Astrocyte (in vitro differentiated cells and primary cell): Measurements from ENCODE around the gene RCVRN. TPM values are rescaled to one million over a fixed set of nuclear protein-coding genes. Genes with fewer than 3 reads are reported as not detected.

Source experiments
- DNase-seq: peaks from one replicate; pipeline ENCODE4 v3.0.0-alpha.2; 2010; ENCODE audit warnings: low read depth
- FAIRE-seq: peaks from 2 replicates; lab custom pipeline; 2011; peaks lifted over from hg19 to GRCh38; lab: Jason Lieb, UNC
- H2AFZ ChIP-seq: 2 replicates; pipeline ENCODE4 v1.6.0; 2012; ENCODE audit warnings: low read depth, low read length, inconsistent platforms
- H3K27ac ChIP-seq: 2 replicates; pipeline ENCODE4 v1.5.1; 2011; ENCODE audit warnings: low read depth, low read length, inconsistent platforms
- H3K27me3 ChIP-seq: 2 replicates; pipeline ENCODE4 v1.6.0; 2011; ENCODE audit warnings: low read length, inconsistent platforms; ENCODE audit not compliant: insufficient read depth
- H3K36me3 ChIP-seq: 2 replicates; pipeline ENCODE4 v1.5.1; 2011; ENCODE audit warnings: low read length, inconsistent platforms; ENCODE audit not compliant: insufficient read depth
- H3K4me1 ChIP-seq: 2 replicates; pipeline ENCODE4 v1.5.1; 2011; ENCODE audit warnings: low read length, inconsistent platforms; ENCODE audit not compliant: insufficient read depth
- H3K4me2 ChIP-seq: 2 replicates; pipeline ENCODE4 v1.6.0; 2012; ENCODE audit warnings: low read length, inconsistent platforms
- H3K4me3 ChIP-seq: 2 replicates; pipeline ENCODE4 v1.5.1; 2011; ENCODE audit warnings: low read depth, mild to moderate bottlenecking, low read length, inconsistent platforms; ENCODE audit not compliant: insufficient read depth
- H3K79me2 ChIP-seq: 2 replicates; pipeline ENCODE4 v1.6.0; 2012; ENCODE audit warnings: mild to moderate bottlenecking, low read length, inconsistent platforms; ENCODE audit not compliant: insufficient read depth
- H3K9ac ChIP-seq: 2 replicates; pipeline ENCODE4 v1.6.0; 2012; ENCODE audit warnings: mild to moderate bottlenecking, low read length, inconsistent platforms
- H3K9me3 ChIP-seq: 2 replicates; pipeline ENCODE4 v1.5.1; 2012; ENCODE audit warnings: low read depth, mild to moderate bottlenecking, low read length, inconsistent platforms; ENCODE audit not compliant: insufficient read depth
- H4K20me1 ChIP-seq: 2 replicates; pipeline ENCODE4 v1.6.0; 2012; ENCODE audit warnings: low read length, inconsistent platforms; ENCODE audit not compliant: insufficient read depth
- H3K27ac Mint-ChIP-seq: one replicate; pipeline ENCODE4 v1.8.0; 2021; ENCODE audit warnings: mild to moderate bottlenecking, mixed read lengths; ENCODE audit not compliant: unreplicated experiment
- H3K27me3 Mint-ChIP-seq: one replicate; pipeline ENCODE4 v1.8.0; 2021; ENCODE audit warnings: low read depth, mixed read lengths; ENCODE audit not compliant: unreplicated experiment
- H3K36me3 Mint-ChIP-seq: one replicate; pipeline ENCODE4 v1.8.0; 2021; ENCODE audit warnings: low read depth, mixed read lengths; ENCODE audit not compliant: unreplicated experiment
- H3K4me1 Mint-ChIP-seq: one replicate; pipeline ENCODE4 v1.8.0; 2021; ENCODE audit warnings: low read depth, mixed read lengths; ENCODE audit not compliant: unreplicated experiment
- H3K4me3 Mint-ChIP-seq: one replicate; pipeline ENCODE4 v1.8.0; 2021; ENCODE audit warnings: mild to moderate bottlenecking, moderate library complexity, mixed read lengths; ENCODE audit not compliant: unreplicated experiment
- H3K9me3 Mint-ChIP-seq: one replicate; pipeline ENCODE4 v1.8.0; 2021; ENCODE audit warnings: mild to moderate bottlenecking, mixed read lengths; ENCODE audit not compliant: unreplicated experiment
- CTCF ChIP-seq: IDR thresholded peaks from 2 replicates; pipeline ENCODE4 v1.5.1; 2011; ENCODE audit warnings: low read depth, mild to moderate bottlenecking, inconsistent platforms, low read length, moderate library complexity; ENCODE audit not compliant: insufficient read depth
- EZH2 ChIP-seq: IDR thresholded peaks from 2 replicates; pipeline ENCODE4 v1.6.1; 2012; ENCODE audit warnings: mild to moderate bottlenecking, low read length, inconsistent platforms; ENCODE audit not compliant: insufficient read depth
- total RNA-seq: library from RNA; stranded (reverse); gene quantifications from 2 replicates; pipeline ENCODE4 v1.2.1, GENCODE V29; 2021

Gene RCVRN
- total RNA-seq, 1 donor from 2014 or later = not detected

GRCh38 chr17:9899280-9900043 is 5.6 kb downstream of the RCVRN start:
- H3K9me3 ChIP-seq = no peaks in the 10 kb centered on the region
- H3K36me3 Mint-ChIP-seq = no peaks in the 10 kb centered on the region
- no peak overlapping the region for H3K9ac ChIP-seq
- H3K4me3 Mint-ChIP-seq = peak overlapping the region; percentile 22
- peaks cover 23% of the 10 kb centered on the region for H3K27me3 Mint-ChIP-seq
- no peak overlapping the region for H3K4me3 ChIP-seq
- H3K4me1 Mint-ChIP-seq = peaks cover 14% of the 10 kb centered on the region
- no peak overlapping the region for H3K27ac Mint-ChIP-seq
- no peaks in the 10 kb centered on the region for H3K27me3 ChIP-seq
- no peak for TF ChIP-seq EZH2
- no peak for TF ChIP-seq CTCF
- no peak for FAIRE-seq
- no peak overlapping the region for H3K27ac ChIP-seq
- H3K9me3 Mint-ChIP-seq = peaks cover 6% of the 10 kb centered on the region
- H4K20me1 ChIP-seq = no peaks in the 10 kb centered on the region
- no peak overlapping the region for H3K4me2 ChIP-seq
- H3K79me2 ChIP-seq = no peaks in the 10 kb centered on the region
- no peaks in the 10 kb centered on the region for H3K36me3 ChIP-seq
- peaks cover 14% of the 10 kb centered on the region for H3K4me1 ChIP-seq
- no peak for DNase-seq
- no peak overlapping the region for H2AFZ ChIP-seq

- Mint-ChIP-seq H3K27ac (no peak overlapping the region), H3K9me3 (peaks cover 3% of the 10 kb centered on the region), H3K27me3 (peaks cover 27% of the 10 kb centered on the region), H3K4me1 (peaks cover 14% of the 10 kb centered on the region), H3K36me3 (no peaks in the 10 kb centered on the region), H3K4me3 (no peak overlapping the region)
- DNase-seq = no peak
- Histone ChIP-seq H3K27me3 (no peaks in the 10 kb centered on the region), H3K4me1 (peaks cover 14% of the 10 kb centered on the region), H4K20me1 (no peaks in the 10 kb centered on the region), H3K9ac (no peak overlapping the region), H3K27ac (no peak overlapping the region), H3K79me2 (no peaks in the 10 kb centered on the region), H3K4me3 (no peak overlapping the region), H3K9me3 (no peaks in the 10 kb centered on the region), H2AFZ (no peak overlapping the region), H3K4me2 (no peak overlapping the region), H3K36me3 (no peaks in the 10 kb centered on the region)
- no peak for FAIRE-seq
- no peak for TF ChIP-seq EZH2
Measured at GRCh38 chr17:9898812-9899211, 6.3 kb downstream of the RCVRN start.

GRCh38 chr17:9897372-9897968 is 7.6 kb downstream of the RCVRN start:
- Mint-ChIP-seq H3K9me3 (peaks cover 3% of the 10 kb centered on the region), H3K27me3 (peaks cover 24% of the 10 kb centered on the region), H3K27ac (no peak overlapping the region), H3K4me3 (no peak overlapping the region), H3K4me1 (peaks cover 14% of the 10 kb centered on the region), H3K36me3 (no peaks in the 10 kb centered on the region)
- FAIRE-seq (no peak), DNase-seq (no peak)
- TF ChIP-seq EZH2 (no peak), CTCF (no peak)
- no peak overlapping the region for H3K4me2 ChIP-seq
- peaks cover 14% of the 10 kb centered on the region for H3K4me1 ChIP-seq
- H3K4me3 ChIP-seq = no peak overlapping the region
- H3K36me3 ChIP-seq = no peaks in the 10 kb centered on the region
- H3K79me2 ChIP-seq = no peaks in the 10 kb centered on the region
- no peak overlapping the region for H2AFZ ChIP-seq
- no peak overlapping the region for H3K9ac ChIP-seq
- no peaks in the 10 kb centered on the region for H4K20me1 ChIP-seq
- H3K9me3 ChIP-seq = no peaks in the 10 kb centered on the region
- no peaks in the 10 kb centered on the region for H3K27me3 ChIP-seq
- no peak overlapping the region for H3K27ac ChIP-seq
